SK-N-SH treated with all-trans-retinoic acid at 6 μM for 48 hours (cell line): Measurements from ENCODE around the gene IQCK.

Source experiments
- ATAC-seq: fragments of 200-7000 bp; cut with Tn5 transposase; 3 replicates; pipeline ENCODE4 v1.9.1; 2020; ENCODE audit warnings: mild to moderate bottlenecking, moderate library complexity
- ARNTL ChIP-seq: fragments of 450-650 bp; formaldehyde crosslinking; IDR thresholded peaks from 2 replicates; pipeline ENCODE4 v1.5.0; 2020; ENCODE audit warnings: low read depth, mild to moderate bottlenecking, moderate library complexity, borderline replicate concordance
- BACH2 ChIP-seq: fragments of 250-450 bp; sonication (Bioruptor Pico); IDR thresholded peaks from 2 replicates; pipeline ENCODE4 v1.9.0; 2021; ENCODE audit warnings: mild to moderate bottlenecking, borderline replicate concordance
- CREB5 ChIP-seq: fragments of 250-450 bp; sonication (Bioruptor Pico); IDR thresholded peaks from 2 replicates; pipeline ENCODE4 v1.5.1; 2020; ENCODE audit warnings: low read depth, mild to moderate bottlenecking, moderate library complexity
- CSDC2 ChIP-seq: fragments of 250-450 bp; sonication (Bioruptor Pico); IDR thresholded peaks from 2 replicates; pipeline ENCODE4 v1.5.0; 2020; ENCODE audit warnings: mild to moderate bottlenecking, moderate library complexity
- CSRNP3 ChIP-seq: fragments of 250-450 bp; sonication (Bioruptor Pico); IDR thresholded peaks from 2 replicates; pipeline ENCODE4 v1.5.1; 2021; ENCODE audit warnings: mild to moderate bottlenecking, moderate library complexity
- ESRRG ChIP-seq: fragments of 250-450 bp; sonication (Bioruptor Pico); IDR thresholded peaks from 2 replicates; pipeline ENCODE4 v1.6.1; 2021; ENCODE audit warnings: mild to moderate bottlenecking
- GLIS3 ChIP-seq: fragments of 250-450 bp; sonication (Bioruptor Pico); IDR thresholded peaks from 2 replicates; pipeline ENCODE4 v1.5.0; 2020; ENCODE audit warnings: mild to moderate bottlenecking, moderate library complexity
- ISL1 ChIP-seq: fragments of 250-450 bp; sonication (Bioruptor Pico); IDR thresholded peaks from 2 replicates; pipeline ENCODE4 v2.1.2; 2022; ENCODE audit warnings: mild to moderate bottlenecking, moderate library complexity
- PPARA ChIP-seq: fragments of 250-450 bp; sonication (Bioruptor Pico); IDR thresholded peaks from 2 replicates; pipeline ENCODE4 v1.5.0; 2020; ENCODE audit warnings: mild to moderate bottlenecking, borderline replicate concordance
- RARB ChIP-seq: fragments of 250-450 bp; sonication (Bioruptor Pico); IDR thresholded peaks from 2 replicates; pipeline ENCODE4 v1.8.0; 2021; ENCODE audit warnings: mild to moderate bottlenecking, moderate library complexity
- SNAI2 ChIP-seq: fragments of 250-450 bp; sonication (Bioruptor Pico); IDR thresholded peaks from 2 replicates; pipeline ENCODE4 v1.5.0; 2020; ENCODE audit warnings: mild to moderate bottlenecking, moderate library complexity
- TCF4 ChIP-seq: fragments of 250-450 bp; sonication (Bioruptor Pico); IDR thresholded peaks from 2 replicates; pipeline ENCODE4 v1.8.0; 2021; ENCODE audit warnings: mild to moderate bottlenecking, moderate library complexity, borderline replicate concordance
- ZC3H10 ChIP-seq: fragments of 250-450 bp; sonication (Bioruptor Pico); IDR thresholded peaks from 2 replicates; pipeline ENCODE4 v1.5.1; 2021; ENCODE audit warnings: mild to moderate bottlenecking, moderate library complexity
- ZNF70 ChIP-seq: fragments of 450-650 bp; formaldehyde crosslinking; IDR thresholded peaks from 2 replicates; pipeline ENCODE4 v1.5.0; 2020; ENCODE audit warnings: mild to moderate bottlenecking, moderate library complexity
- ZNF8 ChIP-seq: fragments of 450-650 bp; formaldehyde crosslinking; IDR thresholded peaks from 2 replicates; pipeline ENCODE4 v1.5.0; 2020; ENCODE audit warnings: mild to moderate bottlenecking, moderate library complexity
- TF ChIP-seq, protein P1 (sequence below): fragments of 250-450 bp; sonication (Bioruptor Pico); IDR thresholded peaks from 2 replicates; pipeline ENCODE4 v1.8.0; 2021; ENCODE audit warnings: low read depth, mild to moderate bottlenecking, moderate library complexity, borderline replicate concordance
- TF ChIP-seq, protein P2 (sequence below): fragments of 250-450 bp; sonication (Bioruptor Pico); IDR thresholded peaks from 2 replicates; pipeline ENCODE4 v1.8.0; 2020; ENCODE audit warnings: mild to moderate bottlenecking, moderate library complexity, borderline replicate concordance
- TF ChIP-seq, protein P3 (sequence below): fragments of 250-450 bp; sonication (Bioruptor Pico); IDR thresholded peaks from 2 replicates; pipeline ENCODE4 v1.5.0; 2020; ENCODE audit warnings: mild to moderate bottlenecking, moderate library complexity

The IQCK gene

GRCh38 chr16:19890901-19891300 is 172.8 kb downstream of the IQCK start:
- no peak for ATAC-seq
- TF ChIP-seq CSRNP3 (CRISPR knock-in tag) (no peak), ZC3H10 (CRISPR knock-in tag) (no peak), SNAI2 (CRISPR knock-in tag) (no peak), TCF4 (no peak), ZNF70 (CRISPR knock-in tag) (no peak), ISL1 (CRISPR knock-in tag) (no peak), BACH2 (CRISPR knock-in tag) (no peak), ESRRG (CRISPR knock-in tag) (no peak), ZNF8 (CRISPR knock-in tag) (no peak), GLIS3 (CRISPR knock-in tag) (no peak), ARNTL (CRISPR knock-in tag) (no peak)
- TF ChIP-seq, protein P1, sequence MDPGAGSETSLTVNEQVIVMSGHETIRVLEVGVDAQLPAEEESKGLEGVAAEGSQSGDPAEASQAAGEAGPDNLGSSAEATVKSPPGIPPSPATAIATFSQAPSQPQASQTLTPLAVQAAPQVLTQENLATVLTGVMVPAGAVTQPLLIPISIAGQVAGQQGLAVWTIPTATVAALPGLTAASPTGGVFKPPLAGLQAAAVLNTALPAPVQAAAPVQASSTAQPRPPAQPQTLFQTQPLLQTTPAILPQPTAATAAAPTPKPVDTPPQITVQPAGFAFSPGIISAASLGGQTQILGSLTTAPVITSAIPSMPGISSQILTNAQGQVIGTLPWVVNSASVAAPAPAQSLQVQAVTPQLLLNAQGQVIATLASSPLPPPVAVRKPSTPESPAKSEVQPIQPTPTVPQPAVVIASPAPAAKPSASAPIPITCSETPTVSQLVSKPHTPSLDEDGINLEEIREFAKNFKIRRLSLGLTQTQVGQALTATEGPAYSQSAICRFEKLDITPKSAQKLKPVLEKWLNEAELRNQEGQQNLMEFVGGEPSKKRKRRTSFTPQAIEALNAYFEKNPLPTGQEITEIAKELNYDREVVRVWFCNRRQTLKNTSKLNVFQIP (CRISPR knock-in tag): no peak
- TF ChIP-seq, protein P2, sequence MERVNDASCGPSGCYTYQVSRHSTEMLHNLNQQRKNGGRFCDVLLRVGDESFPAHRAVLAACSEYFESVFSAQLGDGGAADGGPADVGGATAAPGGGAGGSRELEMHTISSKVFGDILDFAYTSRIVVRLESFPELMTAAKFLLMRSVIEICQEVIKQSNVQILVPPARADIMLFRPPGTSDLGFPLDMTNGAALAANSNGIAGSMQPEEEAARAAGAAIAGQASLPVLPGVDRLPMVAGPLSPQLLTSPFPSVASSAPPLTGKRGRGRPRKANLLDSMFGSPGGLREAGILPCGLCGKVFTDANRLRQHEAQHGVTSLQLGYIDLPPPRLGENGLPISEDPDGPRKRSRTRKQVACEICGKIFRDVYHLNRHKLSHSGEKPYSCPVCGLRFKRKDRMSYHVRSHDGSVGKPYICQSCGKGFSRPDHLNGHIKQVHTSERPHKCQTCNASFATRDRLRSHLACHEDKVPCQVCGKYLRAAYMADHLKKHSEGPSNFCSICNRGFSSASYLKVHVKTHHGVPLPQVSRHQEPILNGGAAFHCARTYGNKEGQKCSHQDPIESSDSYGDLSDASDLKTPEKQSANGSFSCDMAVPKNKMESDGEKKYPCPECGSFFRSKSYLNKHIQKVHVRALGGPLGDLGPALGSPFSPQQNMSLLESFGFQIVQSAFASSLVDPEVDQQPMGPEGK (CRISPR knock-in tag): no peak
- TF ChIP-seq, protein P3, sequence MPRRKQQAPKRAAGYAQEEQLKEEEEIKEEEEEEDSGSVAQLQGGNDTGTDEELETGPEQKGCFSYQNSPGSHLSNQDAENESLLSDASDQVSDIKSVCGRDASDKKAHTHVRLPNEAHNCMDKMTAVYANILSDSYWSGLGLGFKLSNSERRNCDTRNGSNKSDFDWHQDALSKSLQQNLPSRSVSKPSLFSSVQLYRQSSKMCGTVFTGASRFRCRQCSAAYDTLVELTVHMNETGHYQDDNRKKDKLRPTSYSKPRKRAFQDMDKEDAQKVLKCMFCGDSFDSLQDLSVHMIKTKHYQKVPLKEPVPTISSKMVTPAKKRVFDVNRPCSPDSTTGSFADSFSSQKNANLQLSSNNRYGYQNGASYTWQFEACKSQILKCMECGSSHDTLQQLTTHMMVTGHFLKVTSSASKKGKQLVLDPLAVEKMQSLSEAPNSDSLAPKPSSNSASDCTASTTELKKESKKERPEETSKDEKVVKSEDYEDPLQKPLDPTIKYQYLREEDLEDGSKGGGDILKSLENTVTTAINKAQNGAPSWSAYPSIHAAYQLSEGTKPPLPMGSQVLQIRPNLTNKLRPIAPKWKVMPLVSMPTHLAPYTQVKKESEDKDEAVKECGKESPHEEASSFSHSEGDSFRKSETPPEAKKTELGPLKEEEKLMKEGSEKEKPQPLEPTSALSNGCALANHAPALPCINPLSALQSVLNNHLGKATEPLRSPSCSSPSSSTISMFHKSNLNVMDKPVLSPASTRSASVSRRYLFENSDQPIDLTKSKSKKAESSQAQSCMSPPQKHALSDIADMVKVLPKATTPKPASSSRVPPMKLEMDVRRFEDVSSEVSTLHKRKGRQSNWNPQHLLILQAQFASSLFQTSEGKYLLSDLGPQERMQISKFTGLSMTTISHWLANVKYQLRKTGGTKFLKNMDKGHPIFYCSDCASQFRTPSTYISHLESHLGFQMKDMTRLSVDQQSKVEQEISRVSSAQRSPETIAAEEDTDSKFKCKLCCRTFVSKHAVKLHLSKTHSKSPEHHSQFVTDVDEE (CRISPR knock-in tag): no peak

DNA sequence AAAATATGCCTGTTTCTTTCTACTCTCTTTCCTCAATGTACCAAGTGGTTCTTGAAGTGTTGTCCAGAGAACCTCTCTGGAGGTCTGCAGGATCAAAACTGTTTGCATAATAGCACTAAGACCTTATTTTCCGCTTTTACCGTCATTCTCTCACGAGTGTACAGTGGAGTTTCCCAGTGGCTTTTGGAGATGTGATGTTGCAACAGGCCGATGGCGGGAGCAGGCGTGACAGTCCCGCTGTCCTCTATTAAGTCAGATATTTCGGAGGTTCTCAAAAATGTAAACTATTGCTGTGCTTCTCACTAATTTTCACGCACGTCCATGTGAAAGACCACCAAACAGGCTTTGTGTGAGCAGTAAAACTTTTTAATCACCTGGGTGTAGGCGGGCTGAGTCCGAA is 174.8 kb downstream of the IQCK start:
- TF ChIP-seq ZNF8 (CRISPR knock-in tag) (no peak), BACH2 (CRISPR knock-in tag) (no peak), CSRNP3 (CRISPR knock-in tag) (no peak), TCF4 (no peak), RARB (CRISPR knock-in tag) (no peak), PPARA (no peak)
- ATAC-seq: no peak

GRCh38 chr16:19894586-19894985 is 176.5 kb downstream of the IQCK start:
- no peak for ATAC-seq
- TF ChIP-seq CREB5 (no peak), PPARA (no peak), ZC3H10 (CRISPR knock-in tag) (no peak), CSRNP3 (CRISPR knock-in tag) (no peak), CSDC2 (no peak)
